ENCODE measurements around the gene FBXW8. TPM values are rescaled to one million over a fixed set of nuclear protein-coding genes. Genes with fewer than 3 reads are reported as not detected.

Gene FBXW8
- total RNA-seq, 1 donor from 2014 or later = 40.0 TPM

- TF ChIP-seq CTCF (IDR thresholded peaks at IDR 0.05; ENCODE audit: unreplicated experiment) = no peak
- no peak for DNase-seq (ENCODE audit: low spot score in 2 of 2, unreplicated experiment in 2 of 2)
- Mint-ChIP-seq H3K9me3 (no peaks in the 10 kb centered on the region), H3K27ac (no peak overlapping the region), H3K4me1 (peaks cover 2% of the 10 kb centered on the region), H3K36me3 (peaks cover 23% of the 10 kb centered on the region), H3K27me3 (ENCODE audit: low read depth) (no peaks in the 10 kb centered on the region), H3K4me3 (no peak overlapping the region)
These were observed 53.6 kb downstream of the FBXW8 start for GRCh38 chr12:116964054-116965050.

- Mint-ChIP-seq H3K27me3 (ENCODE audit: low read depth) (no peaks in the 10 kb centered on the region), H3K9me3 (no peaks in the 10 kb centered on the region), H3K27ac (no peak overlapping the region)
These were observed 58.2 kb downstream of the FBXW8 start for GRCh38 chr12:116968986-116969385.

GRCh38 chr12:116969615-116970585 lies 59.1 kb downstream of the FBXW8 start:
- H3K36me3 Mint-ChIP-seq = peaks cover 43% of the 10 kb centered on the region
- TF ChIP-seq CTCF (IDR thresholded peaks at IDR 0.05; ENCODE audit: unreplicated experiment) = no peak
- H3K4me3 Mint-ChIP-seq = no peak overlapping the region
- H3K27me3 Mint-ChIP-seq (ENCODE audit: low read depth) = no peaks in the 10 kb centered on the region
- no peak for DNase-seq (ENCODE audit: low spot score in 2 of 2, unreplicated experiment in 2 of 2)
- no peaks in the 10 kb centered on the region for H3K4me1 Mint-ChIP-seq
- H3K9me3 Mint-ChIP-seq = no peaks in the 10 kb centered on the region
- no peak overlapping the region for H3K27ac Mint-ChIP-seq

More at GRCh38 chr12:116968986-116969385, 58.2 kb downstream of the FBXW8 start:
- Mint-ChIP-seq H3K36me3 (peaks cover 41% of the 10 kb centered on the region), H3K4me1 (peaks cover 2% of the 10 kb centered on the region), H3K4me3 (no peak overlapping the region)
- no peak for TF ChIP-seq CTCF (IDR thresholded peaks at IDR 0.05; ENCODE audit: unreplicated experiment)
- no peak for DNase-seq (ENCODE audit: low spot score in 2 of 2, unreplicated experiment in 2 of 2)

- H3K27ac Mint-ChIP-seq = no peak overlapping the region
- no peak overlapping the region for H3K4me3 Mint-ChIP-seq
- H3K9me3 Mint-ChIP-seq = no peaks in the 10 kb centered on the region
- no peaks in the 10 kb centered on the region for H3K27me3 Mint-ChIP-seq (ENCODE audit: low read depth)
- TF ChIP-seq CTCF (IDR thresholded peaks at IDR 0.05; ENCODE audit: unreplicated experiment) = no peak
- peaks cover 38% of the 10 kb centered on the region for H3K36me3 Mint-ChIP-seq
- no peaks in the 10 kb centered on the region for H3K4me1 Mint-ChIP-seq
- no peak for DNase-seq (ENCODE audit: low spot score in 2 of 2, unreplicated experiment in 2 of 2)
These were observed 60.5 kb downstream of the FBXW8 start for GRCh38 chr12:116971222-116971621.

- TF ChIP-seq CTCF (IDR thresholded peaks at IDR 0.05; ENCODE audit: unreplicated experiment) = no peak
- no peak overlapping the region for H3K27ac Mint-ChIP-seq
- no peaks in the 10 kb centered on the region for H3K27me3 Mint-ChIP-seq (ENCODE audit: low read depth)
- peaks cover 22% of the 10 kb centered on the region for H3K36me3 Mint-ChIP-seq
- no peaks in the 10 kb centered on the region for H3K9me3 Mint-ChIP-seq
- no peak for DNase-seq (ENCODE audit: low spot score in 2 of 2, unreplicated experiment in 2 of 2)
- peaks cover 3% of the 10 kb centered on the region for H3K4me1 Mint-ChIP-seq
- no peak overlapping the region for H3K4me3 Mint-ChIP-seq
These were observed 65.1 kb downstream of the FBXW8 start for GRCh38 chr12:116975779-116976393.
